CD4-positive, alpha-beta T cell treated with Interleukin-15 for 4 hours (primary cell): ENCODE data around the gene SETD6.
A peak's percentile ranks its signal among the peaks of the same experiment; 100 is the strongest.
"Not testable (repeated sequence)": the region's sequence is repeated elsewhere in the genome, so short reads cannot be mapped to it uniquely, and the experiment has no call there.

Experiments used
- DNase-seq: peaks from one replicate; pipeline ENCODE4 v3.0.0-alpha.2; 2020; ENCODE audit warnings: low spot score

The SETD6 gene

GRCh38 chr16:58515125-58515870 lies at the start of gene SETD6:
TSS of gene SETD6 (plus strand) at chr16:58515517. CDS start at chr16:58515538, 21 bp downstream.
- DNase-seq: peak; percentile 61

GRCh38 chr16:58465817-58466216 lies 49.5 kb upstream of the SETD6 start:
- DNase-seq: no peak

- no peak for DNase-seq
Observed at GRCh38 chr16:58466396-58466795, 48.9 kb upstream of the SETD6 start.

- DNase-seq: no peak
Observed at GRCh38 chr16:58467905-58468304, 47.4 kb upstream of the SETD6 start.

- no peak for DNase-seq
Observed at GRCh38 chr16:58471209-58471975, 43.9 kb upstream of the SETD6 start.

GRCh38 chr16:58472266-58472665 lies 43.1 kb upstream of the SETD6 start:
- DNase-seq: no peak

- DNase-seq: no peak
Observed at GRCh38 chr16:58472827-58473226, 42.5 kb upstream of the SETD6 start.

GRCh38 chr16:58474296-58474695 lies 41.0 kb upstream of the SETD6 start:
- no peak for DNase-seq

GRCh38 chr16:58475091-58475619 lies 40.2 kb upstream of the SETD6 start:
- DNase-seq: no peak

GRCh38 chr16:58476791-58477190 lies 38.5 kb upstream of the SETD6 start:
- DNase-seq: no peak

GRCh38 chr16:58478427-58478826 lies 36.9 kb upstream of the SETD6 start:
- no peak for DNase-seq

- no peak for DNase-seq
Observed at GRCh38 chr16:58481226-58481869, 34.0 kb upstream of the SETD6 start.

- DNase-seq: no peak
Observed at GRCh38 chr16:58481931-58482330, 33.4 kb upstream of the SETD6 start.

GRCh38 chr16:58485184-58485887 lies 30.0 kb upstream of the SETD6 start:
- no peak for DNase-seq

- DNase-seq: peak; percentile 66
Observed at GRCh38 chr16:58487566-58488351, 27.6 kb upstream of the SETD6 start.

- no peak for DNase-seq
Observed at GRCh38 chr16:58488531-58488930, 26.8 kb upstream of the SETD6 start.

- no peak for DNase-seq
Observed at GRCh38 chr16:58490065-58490464, 25.3 kb upstream of the SETD6 start.

- not testable (repeated sequence) for DNase-seq
Observed at GRCh38 chr16:58490539-58490938, 24.8 kb upstream of the SETD6 start.

- no peak for DNase-seq
Observed at GRCh38 chr16:58492066-58492465, 23.3 kb upstream of the SETD6 start.

- DNase-seq: no peak
Observed at GRCh38 chr16:58492735-58493134, 22.6 kb upstream of the SETD6 start.

- DNase-seq: no peak
Observed at GRCh38 chr16:58493756-58494431, 21.4 kb upstream of the SETD6 start.
